HG03039 (cell line): ENCODE measurements around the gene SGF29.
"Not testable (repeated sequence)": the region's sequence is repeated elsewhere in the genome, so short reads cannot be mapped to it uniquely, and the experiment has no call there.

ENCODE experiments used
- ATAC-seq: cut with Tn5 transposase; IDR thresholded peaks from one replicate; pipeline ENCODE4 v1.9.1; 2021; ENCODE audit warnings: mild to moderate bottlenecking, moderate library complexity; ENCODE audit not compliant: unreplicated experiment

SGF29 gene

GRCh38 chr16:28609631-28610594, 56.2 kb downstream of the SGF29 start, which contains the start of gene SULT1A1:
Gene SULT1A1, minus strand, starts transcription at chr16:28610044. Its CDS starts 1,189 bp downstream, at chr16:28608855.
- no peak for ATAC-seq

GRCh38 chr16:28610595-28611191, 57.0 kb downstream of the SGF29 start:
- ATAC-seq: no peak

- ATAC-seq: not testable (repeated sequence)
These were observed 58.9 kb downstream of the SGF29 start for GRCh38 chr16:28612359-28613280.

- not testable (repeated sequence) for ATAC-seq
These were observed 60.2 kb downstream of the SGF29 start for GRCh38 chr16:28613912-28614311.

GRCh38 chr16:28614561-28614960, 60.8 kb downstream of the SGF29 start:
- ATAC-seq: not testable (repeated sequence)

GRCh38 chr16:28615486-28616223, 61.9 kb downstream of the SGF29 start:
- not testable (repeated sequence) for ATAC-seq

GRCh38 chr16:28616224-28616577, 62.5 kb downstream of the SGF29 start:
- ATAC-seq: not testable (repeated sequence)

GRCh38 chr16:28616636-28617035, 62.9 kb downstream of the SGF29 start:
- no peak for ATAC-seq

GRCh38 chr16:28617874-28618273, 64.2 kb downstream of the SGF29 start:
- ATAC-seq: no peak

GRCh38 chr16:28620316-28620715, 66.6 kb downstream of the SGF29 start:
- not testable (repeated sequence) for ATAC-seq

GRCh38 chr16:28621481-28622155, 67.9 kb downstream of the SGF29 start:
- ATAC-seq: no peak

GRCh38 chr16:28622532-28623171, 68.9 kb downstream of the SGF29 start:
- ATAC-seq: not testable (repeated sequence)

- no peak for ATAC-seq
These were observed 69.5 kb downstream of the SGF29 start for GRCh38 chr16:28623172-28623711.

- ATAC-seq: not testable (repeated sequence)
These were observed 77.2 kb downstream of the SGF29 start for GRCh38 chr16:28630905-28631304.

GRCh38 chr16:28636093-28636823, 82.5 kb downstream of the SGF29 start:
- not testable (repeated sequence) for ATAC-seq

- ATAC-seq: not testable (repeated sequence)
These were observed 84.0 kb downstream of the SGF29 start, which contains the start of gene NPIPB8 for GRCh38 chr16:28637765-28638164. Gene NPIPB8, plus strand, starts transcription at chr16:28638065. Its CDS starts 296 bp downstream, at chr16:28638361.

GRCh38 chr16:28638359-28638758, 84.6 kb downstream of the SGF29 start:
- not testable (repeated sequence) for ATAC-seq

GRCh38 chr16:28639959-28640358, 86.2 kb downstream of the SGF29 start:
- ATAC-seq: not testable (repeated sequence)
